Erythroblast (primary cell): ENCODE measurements around the gene CLEC10A.

ENCODE experiments used
- GATA1 ChIP-seq: IDR thresholded peaks from 2 replicates; pipeline ENCODE4 v1.6.1; 2011; ENCODE audit warnings: low read depth, mild to moderate bottlenecking, control low read depth, low read length, moderate library complexity
- POLR2A ChIP-seq: IDR thresholded peaks from 2 replicates; pipeline ENCODE4 v1.6.1; 2011; ENCODE audit warnings: mild to moderate bottlenecking, low read length

GRCh38 chr17:7129311-7129710 is 49.3 kb upstream of the CLEC10A start:
- TF ChIP-seq POLR2A (no peak), GATA1 (no peak)
